DMS79 (cell line): ENCODE data around the gene KRTAP5-10.
"Not testable (repeated sequence)": the region's sequence is repeated elsewhere in the genome, so short reads cannot be mapped to it uniquely, and the experiment has no call there.

Experiments
- DNase-seq: peaks from one replicate; lab custom pipeline; 2025; lab: John Stamatoyannopoulos, UW

KRTAP5-10 gene

DNA sequence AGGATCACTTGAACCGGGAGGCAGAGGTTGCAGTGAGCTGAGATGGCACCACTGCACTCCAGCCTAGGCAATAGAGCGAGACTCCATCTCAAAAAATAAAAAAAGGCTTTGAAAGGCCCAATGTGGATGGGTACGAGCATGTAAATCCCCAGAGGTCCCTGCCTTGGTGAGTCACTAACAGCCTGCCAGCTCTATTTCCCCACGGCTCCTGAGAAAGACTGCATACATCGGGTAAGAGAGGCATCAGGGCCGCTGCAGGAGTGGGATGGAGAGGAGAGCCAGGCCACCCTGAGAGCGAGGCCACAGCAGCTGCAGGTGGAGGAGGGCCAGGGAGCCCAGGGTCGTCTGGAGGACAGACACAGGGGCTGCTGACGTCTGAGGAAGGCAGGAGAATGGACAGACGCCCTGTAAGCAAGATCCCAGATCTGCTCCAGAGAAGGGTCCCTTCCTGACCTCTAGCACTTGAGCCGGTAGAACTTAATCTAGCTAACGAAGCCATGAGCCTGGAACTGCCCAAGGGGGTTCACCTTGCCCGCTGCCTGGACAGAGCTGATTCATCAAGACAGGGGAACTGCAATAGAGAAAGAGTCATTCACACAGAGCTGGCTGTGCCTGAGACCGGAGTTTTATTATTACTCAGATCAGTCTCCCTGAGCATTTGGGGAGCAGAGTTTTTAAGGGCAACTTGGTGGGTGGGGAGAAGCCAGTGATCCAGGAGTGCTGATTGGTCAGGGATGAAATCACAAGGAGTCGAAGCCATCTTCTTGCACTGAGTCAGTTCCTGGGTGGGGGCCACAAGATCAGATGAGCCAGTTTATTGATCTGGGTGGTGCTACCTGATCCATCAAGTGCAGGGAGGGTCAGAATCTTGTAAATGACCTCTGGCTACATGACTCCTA, 22.2 kb upstream of the KRTAP5-10 start:
- DNase-seq = no peak

DNA sequence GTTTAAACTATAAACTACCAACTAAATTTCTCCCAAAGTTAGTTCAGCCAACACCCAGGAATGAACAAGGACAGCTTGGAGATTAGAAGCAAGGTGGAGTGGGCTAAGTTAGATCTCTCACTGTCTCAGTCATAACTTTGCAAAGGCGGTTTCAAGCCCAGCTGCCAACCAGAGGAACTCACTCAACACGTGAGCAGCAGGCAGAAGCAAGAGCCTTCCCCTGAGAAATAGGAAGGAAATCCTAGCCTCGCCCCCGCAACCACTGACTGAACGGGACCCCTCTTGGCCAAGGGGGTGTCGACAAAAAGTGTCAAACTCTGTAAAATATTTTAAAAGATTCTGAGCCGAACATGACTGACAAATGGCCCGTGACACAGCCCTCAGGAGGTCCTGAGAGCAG, 21.5 kb upstream of the KRTAP5-10 start:
- no peak for DNase-seq

DNA sequence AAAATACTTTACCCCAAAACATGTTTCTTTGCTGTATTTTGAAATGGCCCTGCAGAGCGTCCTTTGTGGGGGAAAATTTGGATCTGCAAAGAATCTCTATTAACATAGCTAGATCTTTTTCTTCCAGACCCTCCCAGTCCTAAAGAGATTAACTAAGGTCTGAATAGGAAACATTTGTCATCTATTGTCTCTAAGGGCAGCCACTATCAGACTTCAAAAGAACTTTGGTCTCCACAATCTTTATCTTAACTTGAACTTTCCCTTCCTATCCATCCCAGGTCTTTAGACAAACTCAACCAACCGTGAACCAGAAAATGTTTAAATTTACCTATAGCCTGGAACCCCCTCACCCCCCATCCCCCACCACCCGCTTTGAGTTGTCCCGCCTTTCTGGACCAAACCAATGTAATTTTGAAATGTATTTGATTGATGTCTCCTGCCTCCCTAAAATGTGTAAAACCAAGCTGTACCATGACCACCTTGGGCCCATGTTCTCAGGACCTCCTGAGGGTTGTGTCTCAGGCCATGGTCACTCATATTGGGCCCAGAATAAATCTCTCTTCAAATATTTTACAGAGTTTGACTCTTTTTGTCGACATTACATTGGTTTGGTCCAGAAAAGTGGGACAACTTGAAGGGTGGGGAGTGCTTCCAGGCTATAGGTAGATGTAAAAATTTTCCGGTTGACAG, 20.7 kb upstream of the KRTAP5-10 start:
- no peak for DNase-seq

DNA sequence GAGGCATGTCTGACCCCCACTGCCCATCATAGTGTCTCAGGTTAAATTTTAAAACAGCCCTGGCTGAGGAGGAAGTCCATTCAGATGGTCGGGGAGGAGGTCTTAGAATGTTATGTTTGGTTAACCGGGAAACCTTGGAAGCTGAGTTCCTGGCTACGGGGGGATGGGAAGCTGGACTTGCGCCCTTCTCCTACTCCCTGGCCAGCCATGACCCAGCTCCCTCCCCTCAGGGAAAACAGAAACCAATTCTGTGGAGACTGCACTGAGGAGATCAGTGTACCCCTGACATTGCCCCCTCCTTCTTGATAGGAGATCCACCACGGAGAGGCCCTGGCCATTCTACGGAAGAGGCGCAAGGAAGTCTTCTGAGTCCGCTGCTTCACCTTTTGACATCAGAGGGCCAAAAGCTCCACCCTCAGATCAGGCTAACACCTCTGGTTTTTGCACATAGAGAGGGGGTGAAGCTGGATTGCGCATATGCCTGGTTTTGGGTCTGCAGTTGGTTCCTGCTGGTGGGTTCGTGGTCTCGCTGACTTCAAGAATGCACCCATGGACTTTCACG, 19.9 kb upstream of the KRTAP5-10 start:
- DNase-seq = no peak

DNA sequence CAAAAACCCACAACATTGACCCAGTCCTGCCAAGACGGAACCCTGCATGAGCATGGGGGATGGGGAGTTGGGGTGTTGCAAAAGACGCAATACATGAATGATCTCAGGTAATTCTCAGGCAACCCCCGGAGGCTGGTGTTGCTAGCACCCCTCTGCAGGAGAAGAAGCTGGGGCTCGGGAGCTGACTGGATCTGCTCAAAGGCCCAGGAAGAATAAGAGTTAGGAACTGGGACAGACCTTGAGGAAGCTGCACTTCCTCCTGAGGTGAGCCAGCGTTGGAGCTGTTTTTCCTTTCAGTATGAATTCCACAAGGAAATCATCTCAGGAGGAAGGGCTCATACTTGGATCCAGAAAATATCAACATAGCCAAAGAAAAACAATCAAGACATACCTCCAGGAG, 17.2 kb upstream of the KRTAP5-10 start, which contains the start of gene KRTAP5-9:
TSS of gene KRTAP5-9 (plus strand) at position 301 of the 400 bp plus-strand sequence. CDS start 238 bp downstream, outside the sequence.
- DNase-seq = no peak

DNA sequence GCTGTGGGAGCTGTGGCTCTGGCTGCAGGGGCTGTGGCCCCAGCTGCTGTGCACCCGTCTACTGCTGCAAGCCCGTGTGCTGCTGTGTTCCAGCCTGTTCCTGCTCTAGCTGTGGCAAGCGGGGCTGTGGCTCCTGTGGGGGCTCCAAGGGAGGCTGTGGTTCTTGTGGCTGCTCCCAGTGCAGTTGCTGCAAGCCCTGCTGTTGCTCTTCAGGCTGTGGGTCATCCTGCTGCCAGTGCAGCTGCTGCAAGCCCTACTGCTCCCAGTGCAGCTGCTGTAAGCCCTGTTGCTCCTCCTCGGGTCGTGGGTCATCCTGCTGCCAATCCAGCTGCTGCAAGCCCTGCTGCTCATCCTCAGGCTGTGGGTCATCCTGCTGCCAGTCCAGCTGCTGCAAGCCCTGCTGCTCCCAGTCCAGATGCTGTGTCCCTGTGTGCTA, 16.6 kb upstream of the KRTAP5-10 start:
- no peak for DNase-seq

DNA sequence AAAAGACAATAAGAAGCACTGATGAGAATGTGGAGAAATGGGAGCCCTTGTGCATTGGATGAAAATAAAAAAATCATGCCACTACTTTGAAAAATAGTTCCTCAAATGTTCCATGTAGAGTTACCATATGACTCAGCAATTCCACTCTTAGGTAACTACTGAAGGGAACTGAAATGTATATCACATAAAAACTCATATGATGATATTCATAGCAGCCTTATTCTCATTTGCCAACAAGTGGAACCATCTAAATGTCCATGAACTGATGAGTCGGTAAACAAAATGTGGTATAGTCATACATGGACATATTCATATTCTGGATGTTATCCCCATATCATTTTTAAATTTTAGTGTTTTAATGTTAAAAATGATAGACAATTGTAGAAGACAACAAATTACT, 13.7 kb upstream of the KRTAP5-10 start:
- no peak for DNase-seq

DNA sequence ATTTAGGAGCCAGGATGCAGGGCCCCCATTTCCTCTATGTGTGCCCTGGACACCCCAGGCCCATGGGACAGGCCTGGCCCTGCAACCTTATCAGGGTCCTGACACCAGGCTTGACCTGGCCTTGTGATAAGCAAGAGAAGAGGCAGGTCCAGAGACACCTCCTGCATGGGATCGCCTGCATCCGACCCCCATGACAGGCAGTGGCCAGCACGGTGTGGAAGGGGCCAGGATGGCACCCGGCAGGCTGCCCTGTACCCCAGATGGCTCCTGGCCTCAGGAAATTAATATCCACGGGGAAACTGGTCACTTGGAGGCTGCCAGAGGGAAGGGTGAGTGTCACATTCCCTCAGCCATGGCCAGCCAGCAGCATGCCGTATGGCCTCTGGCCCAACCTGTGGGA, 10.4 kb upstream of the KRTAP5-10 start:
- no peak for DNase-seq

DNA sequence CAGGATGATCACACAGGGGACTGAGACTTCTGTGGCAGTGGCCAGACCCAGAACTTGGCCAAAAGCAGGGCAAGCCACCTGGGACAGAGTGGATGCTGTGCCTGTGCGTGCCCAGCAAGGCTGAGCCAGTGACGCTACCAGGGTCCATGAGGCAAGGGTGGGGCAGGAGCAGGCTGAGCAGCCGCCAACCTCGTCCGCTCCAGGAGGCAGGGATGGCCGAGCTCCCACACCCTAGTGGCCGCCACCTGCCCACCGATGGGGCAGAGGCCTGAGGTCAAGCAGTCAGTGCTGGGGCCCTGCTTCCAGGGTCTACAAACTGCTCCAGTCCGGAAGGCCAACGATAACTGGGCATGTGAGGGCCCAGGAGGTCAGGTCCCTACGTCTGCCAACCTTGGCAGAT, 9.9 kb upstream of the KRTAP5-10 start:
- DNase-seq = no peak

DNA sequence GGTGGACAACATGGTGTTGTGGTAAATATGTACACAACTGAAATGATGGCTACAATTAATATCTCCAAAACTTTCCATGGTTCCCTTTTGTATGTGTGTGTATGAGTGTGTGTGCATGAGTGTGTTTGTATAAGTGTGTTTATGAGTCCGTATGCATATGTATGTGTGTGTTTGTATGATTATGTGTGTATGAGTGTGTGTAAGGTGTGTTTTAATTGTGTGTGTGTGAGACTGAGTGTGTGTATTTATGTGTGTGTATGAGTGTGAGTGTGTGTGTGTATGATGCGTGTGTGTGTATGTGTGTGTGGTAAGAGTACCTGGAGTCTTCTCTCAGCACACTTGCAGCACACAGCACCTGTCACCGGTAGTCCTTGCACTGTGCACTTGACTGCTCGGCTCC, 9.3 kb upstream of the KRTAP5-10 start:
- DNase-seq = no peak

DNA sequence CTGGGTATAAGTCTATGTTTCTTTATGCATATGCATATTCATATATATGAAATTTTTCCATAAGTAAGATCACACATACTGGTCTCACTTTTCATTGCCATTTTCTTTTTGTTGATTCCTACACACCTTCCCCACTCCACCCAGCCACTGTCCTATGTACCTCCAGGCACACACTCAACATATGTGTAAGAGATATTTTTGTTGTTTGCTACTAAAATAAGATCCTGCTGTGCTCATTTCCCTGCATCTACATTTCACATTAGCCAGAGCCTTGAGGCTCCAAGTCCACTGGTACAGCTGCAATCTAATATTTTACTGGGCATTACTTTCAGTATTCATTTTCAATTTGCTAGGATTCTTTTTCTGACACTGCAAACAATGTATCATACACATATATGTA, 8.1 kb upstream of the KRTAP5-10 start:
- DNase-seq = no peak

DNA sequence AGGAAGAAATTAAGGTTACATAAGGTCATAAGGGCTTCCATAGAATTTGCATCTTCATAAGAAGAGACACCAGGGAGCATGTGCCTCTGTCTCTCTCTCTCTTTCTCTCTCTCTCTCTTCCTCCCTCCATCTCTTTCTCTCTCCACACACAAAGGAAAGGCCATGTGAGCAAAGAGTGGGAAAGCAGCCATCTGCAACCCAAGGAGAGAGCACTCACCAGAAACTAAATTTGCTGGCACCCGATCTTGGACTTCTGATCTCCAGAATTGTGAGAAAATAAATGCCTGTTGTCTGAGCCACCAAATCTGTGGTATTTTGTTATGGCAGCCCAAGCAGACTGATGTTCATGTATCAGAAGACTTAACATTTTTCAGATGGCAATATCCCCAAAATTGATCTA, 6.4 kb upstream of the KRTAP5-10 start:
- no peak for DNase-seq

DNA sequence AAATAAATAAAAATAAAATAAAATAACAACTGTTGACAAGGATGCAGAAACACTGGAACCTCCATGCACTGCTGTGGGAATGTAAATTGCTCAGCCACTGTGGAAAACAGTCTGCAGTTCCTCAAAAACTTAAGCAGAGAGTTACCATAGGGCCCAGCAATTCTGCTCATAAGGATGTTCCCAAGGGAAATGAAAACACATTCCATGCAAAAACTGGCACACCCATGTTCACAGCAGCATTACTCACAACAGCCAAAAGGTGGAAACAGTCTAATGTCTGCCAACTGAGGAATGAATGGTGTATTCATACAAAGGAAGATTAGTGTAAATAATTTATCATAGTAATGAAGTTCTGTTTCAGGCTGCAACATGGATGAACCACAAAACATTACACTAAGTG, 3.2 kb upstream of the KRTAP5-10 start:
- no peak for DNase-seq

DNA sequence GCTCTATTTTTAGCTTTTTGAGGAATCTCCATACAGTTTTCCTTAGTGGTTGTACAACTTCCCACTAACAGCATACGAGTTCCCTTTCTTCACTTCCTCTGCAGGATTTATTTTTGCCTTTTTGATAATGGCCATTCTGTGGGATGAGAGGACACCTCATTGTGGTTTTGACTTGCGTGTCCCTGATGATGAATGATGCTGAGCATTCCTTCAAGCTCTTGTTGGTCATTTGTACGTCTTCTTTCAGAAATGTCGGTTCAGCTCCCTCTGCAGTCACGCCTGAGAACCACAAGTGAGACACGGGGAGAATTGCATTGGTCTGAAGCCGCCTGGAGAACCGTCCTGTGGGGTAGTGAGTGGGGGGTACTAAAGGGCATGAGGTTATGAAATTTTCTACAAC, 2.0 kb upstream of the KRTAP5-10 start:
- no peak for DNase-seq

DNA sequence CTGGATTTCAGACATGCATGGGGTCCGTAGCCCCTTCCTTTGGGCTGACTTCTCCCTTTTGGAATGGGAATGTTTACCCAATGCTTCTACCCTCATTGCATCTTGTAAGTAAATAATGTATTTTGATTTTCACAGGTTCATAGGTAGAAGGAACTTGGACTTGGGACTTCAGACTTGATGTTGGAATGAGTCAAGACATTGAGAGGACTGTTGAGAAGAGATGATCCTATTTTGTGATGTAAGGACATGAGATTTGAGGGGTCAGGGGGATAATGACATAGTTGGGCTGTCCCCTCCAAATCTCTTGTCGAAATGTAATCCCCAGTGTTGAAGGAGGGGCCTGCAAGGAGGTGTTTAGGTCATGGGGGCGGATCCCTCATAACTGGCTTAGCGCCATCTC, 933 bp upstream of the KRTAP5-10 start:
- no peak for DNase-seq

DNA sequence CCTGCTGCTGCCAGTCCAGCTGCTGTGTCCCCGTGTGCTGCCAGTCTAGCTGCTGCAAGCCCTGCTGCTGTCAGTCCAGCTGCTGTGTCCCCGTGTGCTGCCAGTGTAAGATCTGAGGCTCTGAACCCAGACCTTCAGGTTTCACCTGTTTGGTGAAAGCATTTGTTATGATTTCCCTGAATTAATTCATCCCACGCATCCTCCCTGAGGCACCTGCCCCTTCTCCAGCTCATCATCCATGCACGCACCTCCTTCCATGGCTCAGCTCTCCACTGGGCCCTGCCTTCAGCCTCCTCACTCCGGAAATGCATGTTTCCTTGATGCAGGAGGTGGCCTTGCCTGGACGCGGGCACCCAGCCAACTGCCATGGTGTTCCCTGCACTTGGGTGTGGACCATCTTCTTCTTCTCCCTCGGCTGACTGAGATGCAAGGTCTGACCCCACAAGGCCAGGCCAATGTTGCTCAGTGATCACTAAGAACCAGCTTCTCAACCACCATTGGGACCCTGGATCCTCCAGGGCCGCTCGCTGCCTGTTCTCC, 788 bp downstream of the KRTAP5-10 start:
- no peak for DNase-seq

DNA sequence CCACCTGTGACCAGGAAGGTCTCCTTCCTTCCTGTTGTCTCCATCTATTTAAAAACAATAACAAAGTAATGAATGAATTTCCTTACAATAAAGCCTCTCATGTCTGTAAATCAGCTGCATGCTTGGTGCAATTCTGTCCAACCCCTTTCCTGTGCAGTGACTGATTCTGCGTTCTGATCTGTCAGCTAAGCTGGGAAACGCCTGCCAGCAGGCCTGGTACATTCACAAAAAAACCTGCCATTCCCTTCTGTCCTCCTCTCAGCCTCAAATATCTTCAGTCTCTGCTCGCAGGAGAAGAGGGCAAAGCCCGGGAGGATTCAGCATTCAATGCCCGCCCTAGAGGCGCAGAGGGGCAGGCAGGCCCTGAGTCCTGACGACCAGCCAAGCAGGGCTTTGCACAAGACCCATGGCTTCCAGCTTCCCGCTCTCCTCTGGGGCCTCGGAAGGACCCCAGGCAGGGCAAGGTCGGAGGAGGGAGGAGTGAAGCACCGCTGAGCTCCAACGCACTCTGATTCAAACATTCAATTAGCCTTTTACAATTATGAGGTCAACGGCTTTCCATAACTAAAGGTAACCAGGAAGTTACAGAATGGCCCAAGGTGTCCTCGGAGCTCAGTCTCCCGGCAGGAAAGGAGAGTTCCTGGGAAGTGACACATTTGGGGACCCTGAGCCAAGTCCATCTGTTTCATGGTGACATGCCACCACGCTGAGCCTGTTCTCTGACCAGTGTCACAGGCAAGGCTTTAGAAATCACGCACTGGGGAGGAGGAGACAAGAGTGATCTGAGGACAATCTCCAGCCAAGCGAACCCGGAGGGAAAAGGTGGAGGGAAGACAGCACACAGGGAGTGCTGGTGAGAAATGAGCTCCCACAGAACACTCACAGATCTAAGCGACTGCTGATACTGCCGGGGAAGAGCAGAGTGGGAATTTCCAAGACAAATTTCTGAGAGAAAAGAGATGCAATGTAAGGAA, 1.6 kb downstream of the KRTAP5-10 start:
- not testable (repeated sequence) for DNase-seq

DNA sequence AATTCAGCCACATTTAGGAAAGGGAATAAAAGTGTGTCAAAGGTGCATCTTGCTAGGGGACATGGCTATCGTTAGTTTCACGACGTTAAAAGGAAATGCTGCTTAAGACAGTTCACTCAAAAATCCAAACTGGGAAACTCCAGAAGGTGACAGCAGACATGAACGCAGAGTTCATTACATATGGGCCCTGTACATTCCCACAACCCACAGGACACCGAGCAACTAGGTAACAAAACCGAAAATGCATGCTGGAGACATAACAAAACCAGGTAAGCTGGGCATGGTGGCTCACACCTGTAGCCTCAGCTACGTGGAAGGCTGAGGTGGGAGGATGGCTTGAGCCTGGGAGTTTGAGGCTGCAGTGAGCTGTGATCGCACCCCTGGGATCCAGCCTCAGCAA, 2.3 kb downstream of the KRTAP5-10 start:
- not testable (repeated sequence) for DNase-seq

DNA sequence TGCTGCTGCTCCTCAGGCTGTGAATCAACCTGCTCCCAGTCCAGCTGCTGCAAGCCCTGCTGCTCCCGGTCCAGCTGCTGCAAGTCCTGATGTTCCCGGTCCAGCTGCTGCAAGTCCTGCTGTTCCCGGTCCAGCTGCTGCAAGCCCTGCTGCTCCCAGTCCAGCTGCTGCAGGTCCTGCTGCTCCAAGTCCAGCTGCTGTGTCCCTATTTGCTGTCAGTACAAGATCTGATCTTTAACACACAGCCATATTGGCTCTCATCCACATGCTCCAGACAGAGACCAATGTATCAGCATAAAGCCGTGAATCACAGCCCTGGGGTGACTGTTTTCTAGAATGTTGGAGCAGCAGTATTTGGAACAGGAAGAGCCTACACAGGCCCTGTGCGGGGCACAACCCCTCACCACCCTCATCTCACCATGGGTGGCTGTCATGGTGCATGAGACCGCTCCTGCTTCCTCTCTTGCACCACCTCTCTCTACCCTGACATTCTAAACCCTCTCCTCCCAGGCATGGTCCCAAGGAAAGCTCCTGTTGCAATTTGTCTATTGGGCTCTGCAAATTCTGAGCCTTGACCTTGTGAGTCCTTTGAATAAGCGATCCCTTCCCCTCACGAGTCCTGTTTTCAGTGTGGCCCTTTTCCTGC, 3.5 kb downstream of the KRTAP5-10 start:
- DNase-seq = no peak

DNA sequence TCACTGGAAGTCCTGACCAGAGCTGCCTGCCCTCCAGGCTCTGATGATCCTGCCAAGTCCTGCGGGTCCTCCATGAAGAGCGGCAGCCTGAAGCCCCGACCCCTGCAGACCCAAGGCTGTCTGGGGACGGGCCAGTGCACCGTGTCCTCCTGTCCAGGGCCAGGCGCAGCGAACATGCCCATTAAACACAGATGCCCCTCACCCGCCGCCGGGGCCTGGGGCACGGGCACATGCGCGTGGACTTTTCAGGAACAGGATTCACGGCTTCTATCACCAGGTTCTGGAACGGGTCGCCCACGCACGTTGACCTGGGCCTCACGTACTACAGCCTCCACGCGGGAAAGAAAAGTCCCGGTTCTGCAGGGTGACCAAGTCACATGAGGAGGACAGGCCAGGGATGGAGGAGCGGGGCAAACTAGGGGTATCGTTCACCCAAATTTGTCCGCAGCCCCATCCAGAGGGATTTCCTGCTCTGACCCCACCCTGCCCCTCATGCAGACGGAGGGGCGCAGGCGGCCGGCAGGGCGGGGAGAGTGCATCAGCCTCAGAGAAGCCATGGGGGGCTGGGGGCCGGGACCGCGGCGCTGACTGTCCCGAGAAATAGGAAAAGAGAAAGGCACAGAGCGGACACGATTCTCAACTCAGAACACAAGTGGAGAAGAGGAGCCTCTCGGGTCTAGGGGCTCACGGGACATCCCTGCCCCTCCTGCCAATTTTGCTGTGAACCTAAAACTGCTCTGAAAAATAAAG, 5.9 kb downstream of the KRTAP5-10 start:
- not testable (repeated sequence) for DNase-seq
